Lower leg skin (tissue), 4 donors: Measurements from ENCODE around the gene CLTRN. TPM values are rescaled to one million over a fixed set of nuclear protein-coding genes. Genes with fewer than 3 reads are reported as not detected.

Experiments
- DNase-seq, 2 donors: peaks; one replicate each; pipeline ENCODE4 v3.0.0-alpha.2; 2019; ENCODE audit warnings: low spot score in 2 of 2
- H3K4me3 ChIP-seq: fragments of 200-600 bp; sonication (generic); 2 replicates; pipeline ENCODE4 v1.5.1; 2017; ENCODE audit warnings: mild to moderate bottlenecking, low read depth; ENCODE audit not compliant: poor library complexity, severe bottlenecking
- CTCF ChIP-seq, 3 donors: fragments of 450-650 bp; IDR thresholded peaks; one replicate each; pipeline ENCODE4 v1.5.1; 2016; ENCODE audit warnings: antibody characterized with exemption in 3 of 3, mild to moderate bottlenecking in 3 of 3, moderate library complexity in 2 of 3
- POLR2A ChIP-seq, 2 donors: fragments of 450-650 bp; IDR thresholded peaks; one replicate each; pipeline ENCODE4 v1.6.1; 2016 to 2017; ENCODE audit warnings: antibody characterized with exemption in 2 of 2, mild to moderate bottlenecking in 1 of 2, moderate library complexity in 1 of 2
- WGBS, 2 donors: methylation state at CpG; one replicate each; pipeline ENCODE4 v1.1.5; 2018; 5-methylcytosine and 5-hydroxymethylcytosine counted together
- intact Hi-C: fragments of 100-400 bp; cut with DNase I; formaldehyde crosslinking; loops from one replicate; pipeline ENCODE4 v1.15.0; 2023; ENCODE audit warnings: low total_unique reads
- total RNA-seq, 4 donors: library from RNA; depleted of rRNA; stranded (reverse); fragments of >200 nt; gene quantifications; one replicate each; pipeline ENCODE4 v1.1.0, GENCODE V29; 2016

The CLTRN gene
- total RNA-seq, 4 donors from 2014 or later = 0.38 to 1.3 (median 0.44) TPM

DNA sequence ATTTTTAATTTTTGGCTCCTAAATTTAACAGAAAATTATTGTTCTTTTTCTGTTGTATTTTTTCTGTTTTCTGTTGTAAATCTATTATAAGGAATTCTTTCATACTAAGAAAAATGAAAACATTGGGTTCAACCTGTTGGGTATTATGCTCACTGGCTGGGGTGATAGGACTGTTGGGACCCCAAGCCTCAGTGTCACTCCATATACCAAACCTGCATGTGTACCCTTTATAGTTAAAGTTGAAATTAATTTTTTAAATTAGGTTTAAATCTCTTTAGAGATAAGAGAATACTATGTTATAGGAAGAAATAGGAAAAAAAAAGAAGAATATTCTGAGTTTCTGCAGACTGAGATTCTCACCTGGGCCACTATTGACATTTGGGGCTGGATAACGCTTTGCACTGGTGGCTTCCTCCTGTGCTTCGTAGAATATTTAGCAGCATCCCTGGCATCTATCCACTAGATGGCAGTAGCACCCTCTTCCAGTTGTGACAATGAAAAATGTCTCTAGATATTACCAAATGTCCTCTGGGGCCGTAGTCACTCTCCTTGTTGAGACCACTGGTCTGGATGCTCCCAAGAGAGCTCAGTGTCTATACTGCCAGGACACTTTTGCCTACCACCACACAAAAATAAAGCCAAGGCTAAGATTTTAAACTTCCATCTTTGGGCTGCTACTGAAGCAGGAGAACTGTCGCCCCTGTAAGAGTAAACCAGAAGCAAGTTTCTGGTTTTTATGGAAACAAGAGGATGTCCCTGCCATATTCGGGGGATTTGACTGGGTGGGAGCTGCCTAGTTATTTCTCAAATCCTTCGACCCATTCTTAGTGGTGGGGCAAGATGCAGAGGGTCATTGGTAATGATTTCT lies 22.4 kb upstream of the CLTRN start:
- no peak overlapping the region for H3K4me3 ChIP-seq
- 41 to 42% methylated on average over 6 of the region's 6 CpGs for WGBS, 2 donors
- intact Hi-C loops = loop anchor here (10.0 kb wide), 1 partner anchor 108 kb away; the partner anchor contains the start of gene ZRSR2
- TF ChIP-seq CTCF (IDR thresholded peaks at IDR 0.05) (no peak), POLR2A (IDR thresholded peaks at IDR 0.05) (no peak)
- peak in 1 of 2 donors; percentile 37 for DNase-seq

GRCh38 chrX:15683193-15683592 lies 18.6 kb upstream of the CLTRN start:
- TF ChIP-seq POLR2A (IDR thresholded peaks at IDR 0.05) = no peak
- no peak for TF ChIP-seq CTCF (IDR thresholded peaks at IDR 0.05)
- WGBS, 2 donors = 87 to 88% methylated on average over 6 of the region's 6 CpGs
- intact Hi-C loops = loop anchor here (10.0 kb wide), 1 partner anchor 112 kb away; the partner anchor contains the start of gene ZRSR2
- no peak overlapping the region for H3K4me3 ChIP-seq
- DNase-seq = no peak

DNA sequence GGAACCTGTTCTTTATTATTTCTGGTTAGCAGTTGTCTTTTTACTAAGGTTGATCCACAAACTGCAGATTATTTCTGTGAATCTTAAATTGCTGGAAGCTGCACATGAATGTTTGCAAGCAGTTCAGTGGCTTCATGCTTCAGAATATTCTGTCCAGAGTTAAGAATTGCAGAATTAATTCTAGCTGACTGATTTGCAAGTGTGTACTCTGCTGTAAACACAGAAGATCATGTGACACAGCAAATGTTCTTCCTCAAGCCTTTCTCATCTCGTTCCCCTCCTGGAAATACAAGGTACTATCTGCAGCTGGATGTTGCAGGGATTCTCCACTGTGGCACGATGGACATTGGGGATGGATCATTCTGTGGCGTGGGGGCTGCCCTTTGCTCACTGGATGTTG lies 16.8 kb upstream of the CLTRN start:
- no peak for DNase-seq
- WGBS, 2 donors = 72 to 86% methylated on average over 3 of the region's 3 CpGs
- no peak overlapping the region for H3K4me3 ChIP-seq
- intact Hi-C loops = loop anchor here (10.0 kb wide), 1 partner anchor 113 kb away; the partner anchor contains the start of gene ZRSR2
- TF ChIP-seq POLR2A (IDR thresholded peaks at IDR 0.05) (no peak), CTCF (IDR thresholded peaks at IDR 0.05) (no peak)

- no peak for DNase-seq
- TF ChIP-seq CTCF (IDR thresholded peaks at IDR 0.05) (no peak), POLR2A (IDR thresholded peaks at IDR 0.05) (no peak)
- no peak overlapping the region for H3K4me3 ChIP-seq
- WGBS, 2 donors = 79 to 93% methylated on average over 5 to 6 of the region's 6 CpGs
- intact Hi-C loops = loop anchor here (10.0 kb wide), 1 partner anchor 114 kb away; the partner anchor contains the start of gene ZRSR2
Observed at GRCh38 chrX:15680401-15680800, 15.8 kb upstream of the CLTRN start.

- TF ChIP-seq CTCF (IDR thresholded peaks at IDR 0.05) = no peak
- no peak for TF ChIP-seq POLR2A (IDR thresholded peaks at IDR 0.05)
- intact Hi-C loops = loop anchor here (5.0 kb wide), 1 partner anchor 398 kb away; no protein-coding TSS in a partner anchor
- 89% methylated on average over 6 of the region's 6 CpGs for WGBS, 2 donors
- H3K4me3 ChIP-seq = no peak overlapping the region
- no peak for DNase-seq
Observed at GRCh38 chrX:15679246-15679645, 14.6 kb upstream of the CLTRN start.
